Endothelial cell (in vitro differentiated cells): ENCODE measurements around the gene GRIN1. TPM values are rescaled to one million over a fixed set of nuclear protein-coding genes. Genes with fewer than 3 reads are reported as not detected.

Experiments
- DNase-seq: peaks from one replicate; pipeline ENCODE4 v3.0.0; 2021; ENCODE audit warnings: low spot score
- H3K27ac Mint-ChIP-seq: one replicate; pipeline ENCODE4 v1.8.0; 2021; ENCODE audit warnings: mixed read lengths, inconsistent platforms; ENCODE audit not compliant: unreplicated experiment
- H3K27me3 Mint-ChIP-seq: one replicate; pipeline ENCODE4 v1.8.0; 2021; ENCODE audit warnings: mild to moderate bottlenecking, moderate library complexity, mixed read lengths, inconsistent platforms; ENCODE audit not compliant: unreplicated experiment
- H3K36me3 Mint-ChIP-seq: one replicate; pipeline ENCODE4 v1.8.0; 2021; ENCODE audit warnings: mild to moderate bottlenecking, low read depth, mixed read lengths, inconsistent platforms; ENCODE audit not compliant: unreplicated experiment
- H3K4me1 Mint-ChIP-seq: one replicate; pipeline ENCODE4 v1.8.0; 2021; ENCODE audit warnings: mild to moderate bottlenecking, mixed read lengths, inconsistent platforms; ENCODE audit not compliant: unreplicated experiment
- H3K4me3 Mint-ChIP-seq: one replicate; pipeline ENCODE4 v1.8.0; 2021; ENCODE audit warnings: mild to moderate bottlenecking, mixed read lengths, inconsistent platforms; ENCODE audit not compliant: unreplicated experiment
- H3K9me3 Mint-ChIP-seq: one replicate; pipeline ENCODE4 v1.8.0; 2021; ENCODE audit warnings: mixed read lengths, inconsistent platforms; ENCODE audit not compliant: unreplicated experiment
- total RNA-seq: library from RNA; stranded (reverse); fragmentation: NEBNext Ultra II Directional; extraction: Animal tissue kit (Norgen Biotek cat#: 25700); gene quantifications from one replicate; pipeline ENCODE4 v1.2.1, GENCODE V29; 2021; ENCODE audit not compliant: unreplicated experiment
- TF ChIP-seq, protein P1 (sequence below): fragments of 200-600 bp; sonication (generic); IDR thresholded peaks from one replicate; pipeline ENCODE4 v1.5.0; 2021; ENCODE audit warnings: antibody characterized with exemption; ENCODE audit not compliant: unreplicated experiment

GRIN1 gene
- total RNA-seq, 1 donor from 2014 or later = not detected

DNA sequence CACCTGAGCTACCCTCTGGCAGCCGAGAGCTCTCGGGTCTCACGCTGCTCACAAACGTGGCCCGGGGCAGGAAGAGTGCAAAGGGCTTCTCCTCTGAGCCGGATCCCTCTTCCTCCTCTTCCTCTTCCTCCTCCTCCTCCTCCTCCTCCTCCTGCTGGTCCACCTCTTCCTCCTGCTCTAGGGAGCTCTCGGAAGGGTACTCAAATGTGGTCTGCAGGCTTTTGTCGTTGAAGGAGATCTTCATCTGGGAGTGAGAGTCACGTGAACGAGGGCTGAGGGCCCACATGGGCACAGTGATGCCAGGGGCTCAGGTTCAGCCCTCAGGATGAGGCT is 53.5 kb downstream of the GRIN1 start:
- DNase-seq = no peak
- Mint-ChIP-seq H3K36me3 (no peaks in the 10 kb centered on the region), H3K27me3 (peaks cover 10% of the 10 kb centered on the region), H3K9me3 (no peaks in the 10 kb centered on the region), H3K4me1 (peaks cover 11% of the 10 kb centered on the region), H3K4me3 (no peak overlapping the region), H3K27ac (no peak overlapping the region)
- TF ChIP-seq, protein P1, sequence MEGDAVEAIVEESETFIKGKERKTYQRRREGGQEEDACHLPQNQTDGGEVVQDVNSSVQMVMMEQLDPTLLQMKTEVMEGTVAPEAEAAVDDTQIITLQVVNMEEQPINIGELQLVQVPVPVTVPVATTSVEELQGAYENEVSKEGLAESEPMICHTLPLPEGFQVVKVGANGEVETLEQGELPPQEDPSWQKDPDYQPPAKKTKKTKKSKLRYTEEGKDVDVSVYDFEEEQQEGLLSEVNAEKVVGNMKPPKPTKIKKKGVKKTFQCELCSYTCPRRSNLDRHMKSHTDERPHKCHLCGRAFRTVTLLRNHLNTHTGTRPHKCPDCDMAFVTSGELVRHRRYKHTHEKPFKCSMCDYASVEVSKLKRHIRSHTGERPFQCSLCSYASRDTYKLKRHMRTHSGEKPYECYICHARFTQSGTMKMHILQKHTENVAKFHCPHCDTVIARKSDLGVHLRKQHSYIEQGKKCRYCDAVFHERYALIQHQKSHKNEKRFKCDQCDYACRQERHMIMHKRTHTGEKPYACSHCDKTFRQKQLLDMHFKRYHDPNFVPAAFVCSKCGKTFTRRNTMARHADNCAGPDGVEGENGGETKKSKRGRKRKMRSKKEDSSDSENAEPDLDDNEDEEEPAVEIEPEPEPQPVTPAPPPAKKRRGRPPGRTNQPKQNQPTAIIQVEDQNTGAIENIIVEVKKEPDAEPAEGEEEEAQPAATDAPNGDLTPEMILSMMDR = no peak

DNA sequence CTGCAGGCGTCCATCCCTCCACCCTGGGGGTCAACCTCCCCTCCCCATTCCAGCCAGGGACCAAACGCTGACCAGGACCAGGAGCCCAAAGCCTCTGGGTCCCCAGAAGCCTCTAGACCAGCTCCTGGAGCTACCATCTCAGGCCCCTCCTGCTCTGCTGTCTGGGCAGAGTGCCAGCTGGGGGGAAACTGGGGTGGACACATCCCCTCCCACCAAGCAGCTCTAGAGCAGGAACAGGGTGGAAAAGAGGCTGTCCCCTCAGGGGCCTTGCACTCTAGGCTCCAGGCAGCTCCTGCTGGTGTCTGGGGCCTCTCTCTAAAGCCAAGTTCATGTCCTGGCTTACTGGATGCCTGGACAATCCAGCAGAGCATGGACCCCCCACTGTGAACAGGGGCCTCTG is 53.9 kb downstream of the GRIN1 start:
- no peak for DNase-seq
- H3K4me3 Mint-ChIP-seq = no peak overlapping the region
- no peaks in the 10 kb centered on the region for H3K9me3 Mint-ChIP-seq
- H3K27ac Mint-ChIP-seq = no peak overlapping the region
- TF ChIP-seq, protein P1 = no peak
- H3K4me1 Mint-ChIP-seq = peaks cover 7% of the 10 kb centered on the region
- no peaks in the 10 kb centered on the region for H3K36me3 Mint-ChIP-seq
- H3K27me3 Mint-ChIP-seq = peaks cover 10% of the 10 kb centered on the region

GRCh38 chr9:137193771-137194170 is 54.8 kb downstream of the GRIN1 start:
- H3K4me3 Mint-ChIP-seq = no peak overlapping the region
- DNase-seq = no peak
- H3K27me3 Mint-ChIP-seq = peaks cover 13% of the 10 kb centered on the region
- H3K4me1 Mint-ChIP-seq = peaks cover 4% of the 10 kb centered on the region
- H3K27ac Mint-ChIP-seq = no peak overlapping the region
- H3K9me3 Mint-ChIP-seq = no peaks in the 10 kb centered on the region
- H3K36me3 Mint-ChIP-seq = no peaks in the 10 kb centered on the region
- TF ChIP-seq, protein P1 = no peak

DNA sequence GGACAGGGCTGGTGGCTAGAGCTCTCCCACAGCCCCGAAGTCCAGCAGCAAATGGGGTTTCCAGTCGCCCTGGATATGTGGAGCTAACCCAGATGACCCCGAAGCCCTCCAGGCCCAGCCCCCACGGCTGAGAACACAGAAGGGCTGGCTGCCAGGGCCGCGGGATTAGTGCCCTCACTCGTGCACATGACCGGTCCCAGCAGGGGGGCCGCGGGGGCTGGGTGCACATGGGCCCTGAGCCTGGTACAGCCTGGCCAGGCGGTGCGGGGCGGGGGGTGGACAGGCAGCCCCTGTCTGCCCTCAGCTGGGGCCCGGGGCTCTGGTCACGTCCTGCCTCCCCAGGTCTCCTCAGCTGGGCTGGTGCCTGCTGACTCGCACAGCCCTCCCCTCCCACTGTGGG is 55.4 kb downstream of the GRIN1 start:
- Mint-ChIP-seq H3K9me3 (no peaks in the 10 kb centered on the region), H3K4me3 (no peak overlapping the region), H3K4me1 (peaks cover 3% of the 10 kb centered on the region), H3K27me3 (peaks cover 12% of the 10 kb centered on the region), H3K36me3 (no peaks in the 10 kb centered on the region), H3K27ac (no peak overlapping the region)
- DNase-seq = no peak
- TF ChIP-seq, protein P1 = no peak

DNA sequence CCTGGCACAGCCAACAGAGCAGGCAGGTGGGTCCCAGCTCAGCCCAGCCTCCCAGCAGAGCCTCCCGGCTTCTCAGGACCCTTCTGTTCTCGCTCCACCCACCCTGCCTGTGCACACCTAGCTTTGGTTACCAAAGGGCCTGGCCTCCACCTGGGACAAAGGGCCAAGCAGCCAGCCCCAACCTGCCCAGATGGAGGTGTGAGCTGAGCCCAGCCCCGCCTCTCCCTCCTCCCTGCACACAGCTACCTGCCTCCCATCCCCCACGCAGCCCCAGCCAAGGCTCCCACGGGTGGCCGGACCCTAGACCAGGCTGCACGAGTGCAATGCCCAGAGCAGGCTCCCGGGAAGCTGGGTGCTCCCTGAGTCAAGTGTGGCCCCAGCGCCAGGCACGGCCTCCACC is 56.0 kb downstream of the GRIN1 start:
- Mint-ChIP-seq H3K9me3 (no peaks in the 10 kb centered on the region), H3K36me3 (no peaks in the 10 kb centered on the region), H3K4me3 (no peak overlapping the region), H3K27ac (no peak overlapping the region), H3K4me1 (no peaks in the 10 kb centered on the region), H3K27me3 (peaks cover 9% of the 10 kb centered on the region)
- no peak for DNase-seq
- TF ChIP-seq, protein P1 = no peak
